ENCODE data around the gene CERCAM.
A peak's percentile ranks its signal among the peaks of the same experiment; 100 is the strongest.
"Not testable (repeated sequence)": the region's sequence is repeated elsewhere in the genome, so short reads cannot be mapped to it uniquely, and the experiment has no call there.

Gene CERCAM

GRCh38 chr9:128416014-128416413 is 4.6 kb upstream of the CERCAM start:
- peaks cover 5% of the 10 kb centered on the region for H3K27me3 ChIP-seq (replicated peaks)
- no peak overlapping the region for H3K27ac ChIP-seq
- DNase-seq: no peak
- no peak overlapping the region for H3K4me3 ChIP-seq (ENCODE audit: low read depth, low read length)
- in situ Hi-C loops (cut with HindIII; ENCODE audit: low pct_ligation_motif_present, low sequenced_read_pairs): no loop called here
- H3K36me3 ChIP-seq (replicated peaks): no peaks in the 10 kb centered on the region
- no peak for TF ChIP-seq CTCF (IDR thresholded peaks at IDR 0.05; ENCODE audit: low read depth, low read length, missing control alignments)

GRCh38 chr9:128416432-128417019 is 4.1 kb upstream of the CERCAM start:
- in situ Hi-C loops (cut with HindIII; ENCODE audit: low pct_ligation_motif_present, low sequenced_read_pairs): no loop called here
- TF ChIP-seq CTCF (IDR thresholded peaks at IDR 0.05; ENCODE audit: low read depth, low read length, missing control alignments): no peak
- Histone ChIP-seq H3K27ac (no peak overlapping the region), H3K4me3 (ENCODE audit: low read depth, low read length) (no peak overlapping the region), H3K27me3 (replicated peaks) (peaks cover 5% of the 10 kb centered on the region), H3K36me3 (replicated peaks) (no peaks in the 10 kb centered on the region)
- DNase-seq: no peak

- no peak for DNase-seq
- Histone ChIP-seq H3K27me3 (replicated peaks) (peaks cover 3% of the 10 kb centered on the region), H3K4me3 (ENCODE audit: low read depth, low read length) (peak overlapping the region; percentile 29), H3K36me3 (replicated peaks) (peaks cover 5% of the 10 kb centered on the region), H3K27ac (no peak overlapping the region)
- no peak for TF ChIP-seq CTCF (IDR thresholded peaks at IDR 0.05; ENCODE audit: low read depth, low read length, missing control alignments)
- in situ Hi-C loops (cut with HindIII; ENCODE audit: low pct_ligation_motif_present, low sequenced_read_pairs): no loop called here
Measured at GRCh38 chr9:128419061-128419925, 1.4 kb upstream of the CERCAM start.

GRCh38 chr9:128420060-128420650 is 502 bp upstream of the CERCAM start:
- TF ChIP-seq CTCF (IDR thresholded peaks at IDR 0.05; ENCODE audit: low read depth, low read length, missing control alignments): peak; percentile 62
- Histone ChIP-seq H3K4me3 (ENCODE audit: low read depth, low read length) (peak overlapping the region; percentile 72), H3K27ac (no peak overlapping the region), H3K27me3 (replicated peaks) (no peaks in the 10 kb centered on the region), H3K36me3 (replicated peaks) (peaks cover 8% of the 10 kb centered on the region)
- in situ Hi-C loops (cut with HindIII; ENCODE audit: low pct_ligation_motif_present, low sequenced_read_pairs): no loop called here
- peak; percentile 31 for DNase-seq

- peak overlapping the region; percentile 72 for H3K4me3 ChIP-seq (ENCODE audit: low read depth, low read length)
- no peak for TF ChIP-seq CTCF (IDR thresholded peaks at IDR 0.05; ENCODE audit: low read depth, low read length, missing control alignments)
- peak overlapping the region; percentile 50 for H3K27ac ChIP-seq
- in situ Hi-C loops (cut with HindIII; ENCODE audit: low pct_ligation_motif_present, low sequenced_read_pairs): no loop called here
- DNase-seq: peak; percentile 9
- H3K36me3 ChIP-seq (replicated peaks): peaks cover 18% of the 10 kb centered on the region
- H3K27me3 ChIP-seq (replicated peaks): no peaks in the 10 kb centered on the region
Measured at GRCh38 chr9:128421482-128421996, 882 bp downstream of the CERCAM start.

- peak overlapping the region; percentile 72 for H3K4me3 ChIP-seq (ENCODE audit: low read depth, low read length)
- H3K27me3 ChIP-seq (replicated peaks); in situ Hi-C loops (cut with HindIII; ENCODE audit: low pct_ligation_motif_present, low sequenced_read_pairs); DNase-seq; H3K27ac ChIP-seq: not testable (repeated sequence)
- H3K36me3 ChIP-seq (replicated peaks): peaks cover 22% of the 10 kb centered on the region
Measured at GRCh38 chr9:128422022-128422782, 1.5 kb downstream of the CERCAM start.
